HEK293 (cell line): ENCODE measurements around the gene SLC4A1.

Experiments used
- CTCF ChIA-PET: fragments of 350-600 bp; formaldehyde crosslinking; extraction: SDS; loops from one replicate; lab custom pipeline; 2021; ENCODE audit warnings: antibody characterized with exemption; lab: Yijun Ruan, JAX
- POLR2A ChIA-PET: fragments of 300-600 bp; formaldehyde crosslinking; extraction: SDS; loops from one replicate; lab custom pipeline; 2020; ENCODE audit warnings: antibody characterized with exemption, inconsistent platforms; lab: Yijun Ruan, JAX
- H3K27ac ChIP-seq: fragments of 200-500 bp; sonication (Bioruptor generic); 2 replicates; pipeline ENCODE4 v1.5.1; 2014; ENCODE audit warnings: low read depth, low read length, control low read depth, inconsistent platforms; ENCODE audit errors: extremely low read depth
- H3K36me3 ChIP-seq, 2 experiments: fragments of 200-500 bp in 1 of 2; sonication (Bioruptor generic) in 1 of 2; 1 replicate in 1 of 2; 2 replicates in 1 of 2; pipeline ENCODE4 v1.5.1; 2014 to 2017; ENCODE audit warnings: inconsistent platforms in 2 of 2, low read length in 2 of 2; ENCODE audit not compliant: control insufficient read depth in 2 of 2, insufficient read depth in 1 of 2
- H3K4me1 ChIP-seq: fragments of 200-500 bp; sonication (Bioruptor generic); 2 replicates; pipeline ENCODE4 v1.5.1; 2014; ENCODE audit warnings: mild to moderate bottlenecking, low read length, inconsistent platforms; ENCODE audit not compliant: control insufficient read depth, insufficient read depth
- H3K4me3 ChIP-seq: 2 replicates; pipeline ENCODE4 v1.5.1; 2011; ENCODE audit warnings: low read depth, mild to moderate bottlenecking, control low read depth, low read length, moderate library complexity
- H3K9me3 ChIP-seq: fragments of 200-500 bp; sonication (Bioruptor generic); 2 replicates; pipeline ENCODE4 v1.5.1; 2014; ENCODE audit warnings: low read depth, low read length, inconsistent platforms; ENCODE audit not compliant: control insufficient read depth, insufficient read depth
- MZF1 ChIP-seq: fragments of 450-650 bp; formaldehyde crosslinking; IDR thresholded peaks from 2 replicates; pipeline ENCODE4 v1.5.1; 2017; ENCODE audit warnings: missing biosample characterization, missing genetic modification characterization, borderline replicate concordance
- OSR2 ChIP-seq: fragments of 450-650 bp; formaldehyde crosslinking; IDR thresholded peaks from 2 replicates; pipeline ENCODE4 v1.5.1; 2016; ENCODE audit warnings: missing biosample characterization, missing genetic modification characterization
- PBX3 ChIP-seq: sonication (generic); formaldehyde crosslinking; IDR thresholded peaks from 2 replicates; pipeline ENCODE4 v1.8.1; 2022; ENCODE audit warnings: mild to moderate bottlenecking, moderate library complexity, missing genetic modification reagents
- WT1 ChIP-seq: fragments of 450-650 bp; formaldehyde crosslinking; IDR thresholded peaks from 2 replicates; pipeline ENCODE4 v1.5.1; 2016; ENCODE audit warnings: missing biosample characterization, missing genetic modification characterization
- YY1 ChIP-seq: fragments of 450-650 bp; formaldehyde crosslinking; IDR thresholded peaks from 2 replicates; pipeline ENCODE4 v1.5.1; 2018; ENCODE audit warnings: missing biosample characterization, missing genetic modification characterization
- ZNF19 ChIP-seq: fragments of 450-650 bp; formaldehyde crosslinking; IDR thresholded peaks from 2 replicates; pipeline ENCODE4; 2016; ENCODE audit warnings: missing biosample characterization, missing genetic modification characterization, low read depth
- ZNF366 ChIP-seq: fragments of 450-650 bp; formaldehyde crosslinking; conservative IDR thresholded peaks from 2 replicates; pipeline ENCODE4 v1.5.1; 2016; ENCODE audit warnings: missing biosample characterization, missing genetic modification characterization
- ZNF548 ChIP-seq: fragments of 450-650 bp; formaldehyde crosslinking; IDR thresholded peaks from 2 replicates; pipeline ENCODE4 v1.5.1; 2016; ENCODE audit warnings: missing biosample characterization, missing genetic modification characterization
- ZNF571 ChIP-seq: fragments of 450-650 bp; formaldehyde crosslinking; IDR thresholded peaks from 2 replicates; pipeline ENCODE4 v1.5.0; 2017; ENCODE audit warnings: missing biosample characterization, missing genetic modification characterization
- ZNF585B ChIP-seq: fragments of 450-650 bp; formaldehyde crosslinking; IDR thresholded peaks from 2 replicates; pipeline ENCODE4 v1.5.1; 2016; ENCODE audit warnings: missing biosample characterization, missing genetic modification characterization
- ZNF623 ChIP-seq: fragments of 450-650 bp; formaldehyde crosslinking; IDR thresholded peaks from 2 replicates; pipeline ENCODE4 v1.5.1; 2016; ENCODE audit warnings: missing biosample characterization, missing genetic modification characterization
- ZNF704 ChIP-seq: fragments of 450-650 bp; formaldehyde crosslinking; IDR thresholded peaks from 2 replicates; pipeline ENCODE4 v1.5.1; 2016; ENCODE audit warnings: missing biosample characterization, missing genetic modification characterization
- TF ChIP-seq, protein P1 (sequence below): fragments of 450-650 bp; formaldehyde crosslinking; IDR thresholded peaks from 2 replicates; pipeline ENCODE4 v1.5.1; 2017; ENCODE audit warnings: missing biosample characterization, missing genetic modification characterization
- TF ChIP-seq, protein P2 (sequence below): fragments of 450-650 bp; formaldehyde crosslinking; conservative IDR thresholded peaks from 2 replicates; pipeline ENCODE4 v1.5.1; 2016; ENCODE audit warnings: low read depth, missing biosample characterization, missing genetic modification characterization

SLC4A1 gene

DNA sequence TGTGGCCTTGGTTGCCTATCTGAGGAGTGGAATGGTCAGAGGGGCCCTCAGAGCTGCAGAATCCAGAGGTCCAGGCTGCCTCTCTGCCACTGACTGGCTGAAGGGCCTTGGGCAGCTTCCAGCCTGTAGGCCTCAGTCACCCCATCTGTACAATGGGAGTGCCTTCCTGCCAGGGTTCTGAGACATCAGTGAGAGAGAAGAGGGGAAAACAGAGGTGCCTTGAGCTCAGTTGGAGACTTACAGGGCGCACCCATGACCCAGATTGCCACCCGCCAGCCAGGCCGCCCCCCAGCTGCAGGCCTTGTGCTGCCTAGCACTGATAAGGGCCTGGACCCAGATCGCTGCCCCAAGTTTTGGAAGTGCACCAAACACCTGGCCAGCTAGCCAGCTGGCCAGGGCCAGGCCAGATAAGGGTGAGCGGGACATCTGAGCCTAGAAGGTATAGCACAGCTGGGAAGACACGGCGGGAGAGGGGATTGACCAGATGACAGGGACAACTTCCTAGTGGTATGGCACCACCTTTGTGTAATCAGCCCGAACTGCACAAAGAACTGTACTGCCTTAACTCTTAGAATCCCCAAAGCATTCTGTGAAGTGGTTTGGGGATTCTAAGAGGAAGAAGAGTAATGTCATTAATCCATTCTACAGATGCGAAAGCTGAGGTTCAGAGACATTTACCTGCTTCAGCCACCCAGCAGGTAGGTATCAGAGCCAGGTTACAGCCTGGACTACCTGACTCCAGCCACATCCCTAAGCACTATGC lies 1.4 kb downstream of the SLC4A1 start:
- POLR2A ChIA-PET, result interaction anchor here (0.6 to 0.9 kb wide), 2 partner anchors 45 to 110 kb away, joined by 3 read pairs; no protein-coding TSS in a partner anchor

DNA sequence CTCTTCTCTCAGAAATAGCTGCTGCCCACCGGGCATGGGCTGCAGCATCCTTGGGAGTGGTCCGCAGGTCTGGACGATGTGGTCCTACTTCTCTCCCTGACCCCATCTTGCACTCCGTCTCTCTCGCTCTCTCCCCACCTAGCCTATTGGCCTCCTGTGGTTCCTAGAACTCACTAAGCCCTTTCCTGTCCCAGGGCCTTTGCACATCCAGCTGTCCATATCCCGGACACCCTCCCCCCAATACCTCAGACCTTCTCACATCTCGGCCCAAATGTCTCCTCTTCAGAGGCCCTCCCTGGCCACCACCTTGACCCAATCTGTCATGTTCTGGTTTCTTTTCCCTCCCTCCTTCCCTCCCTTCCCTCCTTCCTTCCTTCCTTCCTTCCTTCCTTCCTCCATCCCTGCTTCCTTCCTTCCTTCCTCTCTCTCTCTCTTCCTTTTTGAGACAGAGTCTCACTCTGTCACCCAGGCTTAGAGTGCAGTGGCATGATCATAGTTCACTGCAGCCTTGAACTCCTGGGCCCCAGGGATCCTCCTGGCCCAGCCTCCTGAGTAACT lies 4.5 kb downstream of the SLC4A1 start:
- TF ChIP-seq ZNF571 (tag by site-specific recombination) (no peak), PBX3 (CRISPR knock-in tag) (no peak), ZNF366 (tag by site-specific recombination) (peak; percentile 95), ZNF585B (tag by site-specific recombination) (no peak), WT1 (tag by site-specific recombination) (no peak), ZNF19 (tag by site-specific recombination) (no peak), ZNF623 (tag by site-specific recombination) (peak; percentile 97), ZNF548 (tag by site-specific recombination) (no peak), OSR2 (no peak)
- TF ChIP-seq, protein P1, sequence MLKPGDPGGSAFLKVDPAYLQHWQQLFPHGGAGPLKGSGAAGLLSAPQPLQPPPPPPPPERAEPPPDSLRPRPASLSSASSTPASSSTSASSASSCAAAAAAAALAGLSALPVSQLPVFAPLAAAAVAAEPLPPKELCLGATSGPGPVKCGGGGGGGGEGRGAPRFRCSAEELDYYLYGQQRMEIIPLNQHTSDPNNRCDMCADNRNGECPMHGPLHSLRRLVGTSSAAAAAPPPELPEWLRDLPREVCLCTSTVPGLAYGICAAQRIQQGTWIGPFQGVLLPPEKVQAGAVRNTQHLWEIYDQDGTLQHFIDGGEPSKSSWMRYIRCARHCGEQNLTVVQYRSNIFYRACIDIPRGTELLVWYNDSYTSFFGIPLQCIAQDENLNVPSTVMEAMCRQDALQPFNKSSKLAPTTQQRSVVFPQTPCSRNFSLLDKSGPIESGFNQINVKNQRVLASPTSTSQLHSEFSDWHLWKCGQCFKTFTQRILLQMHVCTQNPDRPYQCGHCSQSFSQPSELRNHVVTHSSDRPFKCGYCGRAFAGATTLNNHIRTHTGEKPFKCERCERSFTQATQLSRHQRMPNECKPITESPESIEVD (tag by site-specific recombination), result no peak
- TF ChIP-seq, protein P2, sequence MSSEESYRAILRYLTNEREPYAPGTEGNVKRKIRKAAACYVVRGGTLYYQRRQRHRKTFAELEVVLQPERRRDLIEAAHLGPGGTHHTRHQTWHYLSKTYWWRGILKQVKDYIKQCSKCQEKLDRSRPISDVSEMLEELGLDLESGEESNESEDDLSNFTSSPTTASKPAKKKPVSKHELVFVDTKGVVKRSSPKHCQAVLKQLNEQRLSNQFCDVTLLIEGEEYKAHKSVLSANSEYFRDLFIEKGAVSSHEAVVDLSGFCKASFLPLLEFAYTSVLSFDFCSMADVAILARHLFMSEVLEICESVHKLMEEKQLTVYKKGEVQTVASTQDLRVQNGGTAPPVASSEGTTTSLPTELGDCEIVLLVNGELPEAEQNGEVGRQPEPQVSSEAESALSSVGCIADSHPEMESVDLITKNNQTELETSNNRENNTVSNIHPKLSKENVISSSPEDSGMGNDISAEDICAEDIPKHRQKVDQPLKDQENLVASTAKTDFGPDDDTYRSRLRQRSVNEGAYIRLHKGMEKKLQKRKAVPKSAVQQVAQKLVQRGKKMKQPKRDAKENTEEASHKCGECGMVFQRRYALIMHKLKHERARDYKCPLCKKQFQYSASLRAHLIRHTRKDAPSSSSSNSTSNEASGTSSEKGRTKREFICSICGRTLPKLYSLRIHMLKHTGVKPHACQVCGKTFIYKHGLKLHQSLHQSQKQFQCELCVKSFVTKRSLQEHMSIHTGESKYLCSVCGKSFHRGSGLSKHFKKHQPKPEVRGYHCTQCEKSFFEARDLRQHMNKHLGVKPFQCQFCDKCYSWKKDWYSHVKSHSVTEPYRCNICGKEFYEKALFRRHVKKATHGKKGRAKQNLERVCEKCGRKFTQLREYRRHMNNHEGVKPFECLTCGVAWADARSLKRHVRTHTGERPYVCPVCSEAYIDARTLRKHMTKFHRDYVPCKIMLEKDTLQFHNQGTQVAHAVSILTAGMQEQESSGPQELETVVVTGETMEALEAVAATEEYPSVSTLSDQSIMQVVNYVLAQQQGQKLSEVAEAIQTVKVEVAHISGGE, result no peak
- TF ChIP-seq, all 188 proteins: peak for 2
- no peaks in the 10 kb centered on the region for H3K36me3 ChIP-seq
- ChIA-PET CTCF (interaction anchor here (0.9 kb wide), 1 partner anchor 16 kb away, joined by 4 read pairs; no protein-coding TSS in a partner anchor), POLR2A (interaction anchor here (0.5 to 1.2 kb wide), 2 partner anchors 8 to 77 kb away, joined by 3 to 4 read pairs; partner anchors contain the start of gene TMUB2)
- H3K4me3 ChIP-seq, result no peak overlapping the region
- H3K9me3 ChIP-seq, result no peaks in the 10 kb centered on the region
- H3K4me1 ChIP-seq, result no peaks in the 10 kb centered on the region
- no peak overlapping the region for H3K27ac ChIP-seq

More for the DNA sequence above, 1.4 kb downstream of the SLC4A1 start:
- H3K4me1 ChIP-seq, result no peaks in the 10 kb centered on the region
- no peaks in the 10 kb centered on the region for H3K9me3 ChIP-seq
- CTCF ChIA-PET, result interaction anchor here (0.5 to 0.9 kb wide), 5 partner anchors 10 to 386 kb away, joined by 3 to 6 read pairs (median 3); partner anchors contain the start of gene GRN
- no peak overlapping the region for H3K4me3 ChIP-seq
- no peak overlapping the region for H3K27ac ChIP-seq
- TF ChIP-seq ZNF704 (tag by site-specific recombination) (no peak), YY1 (tag by site-specific recombination) (no peak), MZF1 (peak; percentile 85; the same call in 1 of the 2 replicates)
- no peaks in the 10 kb centered on the region for H3K36me3 ChIP-seq
